Upper lobe of left lung (tissue), 6 donors: Measurements from ENCODE around the gene PLCB1. TPM values are rescaled to one million over a fixed set of nuclear protein-coding genes. Genes with fewer than 3 reads are reported as not detected.
A peak's percentile ranks its signal among the peaks of the same experiment; 100 is the strongest.

ENCODE experiments used
- ATAC-seq, 2 donors: fragments of 200-7000 bp; cut with Tn5 transposase; one replicate each; pipeline ENCODE4 v1.9.1; 2022; ENCODE audit warnings: mild to moderate bottlenecking in 2 of 2, moderate library complexity in 2 of 2; ENCODE audit not compliant: low FRiP score in 2 of 2
- DNase-seq, 2 donors: peaks; one replicate each; pipeline ENCODE4 v3.0.0-alpha.2; 2019 to 2020
- H3K27ac ChIP-seq, 4 donors: fragments of 200-600 bp; sonication (generic); one replicate each; pipeline ENCODE4 v1.5.1; 2016 to 2019
- H3K27me3 ChIP-seq, 4 donors: fragments of 200-600 bp; sonication (generic); one replicate each; pipeline ENCODE4 v1.5.1; 2017 to 2019
- H3K36me3 ChIP-seq, 4 donors: fragments of 200-600 bp; sonication (generic); one replicate each; pipeline ENCODE4 v1.5.1; 2016 to 2019
- H3K4me1 ChIP-seq, 4 donors: fragments of 200-600 bp; sonication (generic); one replicate each; pipeline ENCODE4 v1.5.1; 2018 to 2019
- H3K4me3 ChIP-seq, 4 donors: fragments of 200-600 bp; sonication (generic); one replicate each; pipeline ENCODE4 v1.5.1; 2017 to 2019; ENCODE audit warnings: mild to moderate bottlenecking in 2 of 4, moderate library complexity in 1 of 4
- H3K9me3 ChIP-seq, 4 donors: fragments of 200-600 bp; sonication (generic); one replicate each; pipeline ENCODE4 v1.5.1; 2018 to 2019
- EP300 ChIP-seq, 4 donors: sonication (generic); formaldehyde crosslinking; IDR thresholded peaks; one replicate each; pipeline ENCODE4 v1.5.1; 2017; ENCODE audit warnings: antibody characterized with exemption in 4 of 4, control low read depth in 2 of 4
- POLR2A ChIP-seq, 4 donors: fragments of 450-650 bp; IDR thresholded peaks; one replicate each; pipeline ENCODE4 v1.5.1; 2016 to 2017; ENCODE audit warnings: antibody characterized with exemption in 4 of 4, mild to moderate bottlenecking in 2 of 4
- POLR2AphosphoS5 ChIP-seq, 2 donors: sonication (generic); formaldehyde crosslinking; IDR thresholded peaks; one replicate each; pipeline ENCODE4 v1.5.1; 2017; ENCODE audit warnings: antibody characterized with exemption in 2 of 2
- WGBS, 2 donors: methylation state at CpG; one replicate each; pipeline ENCODE4 v1.1.5; 2017 to 2018; 5-methylcytosine and 5-hydroxymethylcytosine counted together
- total RNA-seq, 6 donors: library from RNA; depleted of rRNA in 4 of 6; stranded (reverse); fragments of >200 nt in 4 of 6; gene quantifications; one replicate each; pipeline versions ENCODE4 v1.1.0 to v1.2.1, GENCODE V29; 2016 to 2021
- TF ChIP-seq, protein P1 (sequence below), 6 experiments: fragments of 450-650 bp in 4 of 6; fragments of 200-600 bp in 2 of 6; sonication (generic) in 2 of 6; IDR thresholded peaks; one replicate each; pipeline ENCODE4 v1.5.1; 2016 to 2019; ENCODE audit warnings: antibody characterized with exemption in 6 of 6
- donor health status: DM: no; HTN: no; CAD: no; lungs with moderate emphysema.
- donor health status: DM: no; HTN: yes; CAD: no; lungs with severe emphysema.

The PLCB1 gene
- total RNA-seq, 6 donors from 2014 or later = 4.8 to 26.2 (median 10.7) TPM

DNA sequence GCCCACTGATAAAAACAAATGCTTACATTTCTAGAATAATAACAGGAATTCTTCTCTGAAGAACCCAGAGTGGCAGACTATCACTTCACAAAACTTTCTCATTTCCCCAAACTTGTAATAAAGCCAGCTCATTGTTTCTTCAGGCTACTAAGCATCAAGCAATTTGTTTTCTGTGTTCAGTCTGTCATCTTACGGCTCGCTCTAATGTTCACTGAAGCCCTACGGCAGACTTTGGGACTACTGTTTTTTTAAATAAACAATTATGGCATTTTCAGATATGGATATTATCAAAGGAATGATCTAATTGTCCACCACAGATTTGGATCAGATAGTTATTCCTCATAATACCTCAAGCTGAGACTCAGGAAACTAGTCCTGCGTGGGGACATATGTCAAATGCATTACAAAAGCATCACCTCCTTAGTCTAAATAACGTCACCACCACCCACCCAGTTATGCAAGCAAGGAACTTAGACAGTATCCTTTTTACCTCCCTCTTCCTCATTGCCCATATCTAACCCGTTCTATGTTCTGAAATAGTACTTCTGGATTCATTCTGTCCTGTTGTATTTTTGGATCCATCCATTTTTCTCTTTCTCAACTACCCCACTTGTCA lies 415.1 kb downstream of the PLCB1 start:
- no peak for DNase-seq
- Histone ChIP-seq H3K4me1 (no peaks in the 10 kb centered on the region), H3K27me3 (no peaks in the 10 kb centered on the region), H3K36me3 (no peaks in the 10 kb centered on the region), H3K4me3 (no peak overlapping the region), H3K27ac (no peak overlapping the region), H3K9me3 (no peaks in the 10 kb centered on the region)
- peak in 1 of 2 donors; percentile 41 for ATAC-seq
- 51 to 68% methylated on average over 6 of the region's 6 CpGs for WGBS, 2 donors
- TF ChIP-seq POLR2A (IDR thresholded peaks at IDR 0.05) (no peak), POLR2AphosphoS5 (IDR thresholded peaks at IDR 0.05) (no peak), EP300 (IDR thresholded peaks at IDR 0.05) (no peak)
- TF ChIP-seq, protein P1, sequence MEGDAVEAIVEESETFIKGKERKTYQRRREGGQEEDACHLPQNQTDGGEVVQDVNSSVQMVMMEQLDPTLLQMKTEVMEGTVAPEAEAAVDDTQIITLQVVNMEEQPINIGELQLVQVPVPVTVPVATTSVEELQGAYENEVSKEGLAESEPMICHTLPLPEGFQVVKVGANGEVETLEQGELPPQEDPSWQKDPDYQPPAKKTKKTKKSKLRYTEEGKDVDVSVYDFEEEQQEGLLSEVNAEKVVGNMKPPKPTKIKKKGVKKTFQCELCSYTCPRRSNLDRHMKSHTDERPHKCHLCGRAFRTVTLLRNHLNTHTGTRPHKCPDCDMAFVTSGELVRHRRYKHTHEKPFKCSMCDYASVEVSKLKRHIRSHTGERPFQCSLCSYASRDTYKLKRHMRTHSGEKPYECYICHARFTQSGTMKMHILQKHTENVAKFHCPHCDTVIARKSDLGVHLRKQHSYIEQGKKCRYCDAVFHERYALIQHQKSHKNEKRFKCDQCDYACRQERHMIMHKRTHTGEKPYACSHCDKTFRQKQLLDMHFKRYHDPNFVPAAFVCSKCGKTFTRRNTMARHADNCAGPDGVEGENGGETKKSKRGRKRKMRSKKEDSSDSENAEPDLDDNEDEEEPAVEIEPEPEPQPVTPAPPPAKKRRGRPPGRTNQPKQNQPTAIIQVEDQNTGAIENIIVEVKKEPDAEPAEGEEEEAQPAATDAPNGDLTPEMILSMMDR (IDR thresholded peaks at IDR 0.05) = no peak

DNA sequence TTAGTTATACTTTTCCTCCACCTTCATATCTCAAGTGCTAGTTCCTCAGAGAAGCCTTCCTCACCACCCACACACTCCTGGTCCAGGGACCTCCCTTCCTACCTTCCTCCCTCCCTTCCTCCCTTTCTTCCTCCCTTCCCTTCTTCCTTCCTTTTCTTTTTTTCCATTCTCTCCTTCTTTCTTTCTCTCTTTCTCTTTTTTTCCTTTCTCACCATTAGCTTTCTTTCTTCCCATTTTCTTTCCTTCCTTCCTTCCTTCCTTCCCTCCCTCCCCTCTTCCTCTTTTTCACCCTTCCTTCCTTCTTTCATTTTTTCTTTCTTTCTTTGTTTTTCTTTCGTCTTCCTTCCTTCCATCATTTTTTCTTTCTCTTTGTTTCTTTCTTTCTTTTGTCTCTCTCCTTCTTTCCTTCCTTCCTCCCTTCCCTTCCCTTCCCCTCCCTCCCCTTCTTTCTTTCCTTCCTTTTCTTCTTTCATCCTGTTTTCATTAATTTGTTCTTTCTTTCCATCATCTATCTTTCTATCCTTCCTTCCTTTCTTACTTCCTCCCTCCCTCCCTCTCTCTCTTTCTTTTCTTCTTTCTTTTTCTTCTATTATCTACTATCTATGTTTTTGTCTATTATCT lies 416.0 kb downstream of the PLCB1 start:
- Histone ChIP-seq H3K4me3 (no peak overlapping the region), H3K9me3 (no peaks in the 10 kb centered on the region), H3K27ac (no peak overlapping the region), H3K36me3 (no peaks in the 10 kb centered on the region), H3K4me1 (no peaks in the 10 kb centered on the region), H3K27me3 (no peaks in the 10 kb centered on the region)
- ATAC-seq (no peak), DNase-seq (no peak)
- TF ChIP-seq POLR2AphosphoS5 (IDR thresholded peaks at IDR 0.05) (no peak), EP300 (IDR thresholded peaks at IDR 0.05) (no peak), POLR2A (IDR thresholded peaks at IDR 0.05) (no peak)
- TF ChIP-seq, protein P1 (IDR thresholded peaks at IDR 0.05) = no peak
- 75 to 91% methylated on average over 1 of the region's 1 CpG for WGBS, 2 donors

DNA sequence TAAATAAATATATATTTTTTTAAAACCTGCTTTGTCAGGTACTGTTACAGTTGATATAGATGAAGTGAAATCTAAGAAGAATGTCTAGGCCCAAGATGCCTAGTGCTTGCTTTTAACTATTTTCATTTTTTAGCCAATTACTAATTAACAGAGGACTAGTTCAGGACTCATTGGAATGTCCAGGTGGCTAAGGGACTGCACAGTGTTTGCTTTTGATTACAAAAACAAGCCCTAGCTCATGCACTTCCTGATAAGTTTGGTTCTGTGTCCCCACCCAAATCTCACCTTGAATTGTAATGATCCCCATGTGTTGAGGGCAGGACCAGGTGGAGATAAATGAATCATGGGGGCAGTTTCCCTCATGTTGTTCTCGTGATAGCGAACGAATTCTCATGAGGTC lies 417.1 kb downstream of the PLCB1 start:
- no peaks in the 10 kb centered on the region for H3K27me3 ChIP-seq
- H3K4me3 ChIP-seq = no peak overlapping the region
- no peaks in the 10 kb centered on the region for H3K4me1 ChIP-seq
- no peaks in the 10 kb centered on the region for H3K9me3 ChIP-seq
- no peak for ATAC-seq
- DNase-seq = no peak
- WGBS, 2 donors = 90 to 98% methylated on average over 3 of the region's 3 CpGs
- H3K27ac ChIP-seq = no peak overlapping the region
- H3K36me3 ChIP-seq = no peaks in the 10 kb centered on the region
- TF ChIP-seq POLR2AphosphoS5 (IDR thresholded peaks at IDR 0.05) = no peak
- TF ChIP-seq EP300 (IDR thresholded peaks at IDR 0.05) = no peak
- TF ChIP-seq, protein P1 (IDR thresholded peaks at IDR 0.05) = no peak
- no peak for TF ChIP-seq POLR2A (IDR thresholded peaks at IDR 0.05)

DNA sequence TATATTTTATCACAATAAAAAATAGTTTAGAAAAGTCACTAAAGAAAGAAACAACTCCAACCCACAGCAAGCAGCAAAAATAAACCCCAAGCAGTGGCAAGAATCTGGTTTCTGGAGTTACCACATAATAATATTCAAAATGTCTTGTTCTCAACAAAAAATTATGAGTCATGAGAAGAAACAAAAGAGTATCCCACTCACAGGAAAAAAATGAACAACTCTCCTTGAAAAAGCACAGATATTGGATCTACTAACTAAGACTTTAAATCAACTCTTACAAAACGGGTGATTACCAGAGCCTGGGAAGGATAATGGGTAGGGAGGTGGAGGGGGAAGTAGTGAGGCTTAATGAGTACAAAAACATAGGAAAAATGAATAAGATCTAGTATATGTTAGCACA lies 425.6 kb downstream of the PLCB1 start:
- DNase-seq = no peak
- TF ChIP-seq, protein P1 (IDR thresholded peaks at IDR 0.05) = no peak
- TF ChIP-seq POLR2AphosphoS5 (IDR thresholded peaks at IDR 0.05) (no peak), POLR2A (IDR thresholded peaks at IDR 0.05) (no peak), EP300 (IDR thresholded peaks at IDR 0.05) (no peak)
- ATAC-seq = no peak
- Histone ChIP-seq H3K36me3 (no peaks in the 10 kb centered on the region), H3K27ac (no peak overlapping the region), H3K9me3 (peaks cover 0 to 10% (median 3%) of the 10 kb centered on the region in 4 donors), H3K4me3 (no peak overlapping the region), H3K4me1 (no peaks in the 10 kb centered on the region), H3K27me3 (no peaks in the 10 kb centered on the region)
- 87 to 88% methylated on average over 1 of the region's 1 CpG for WGBS, 2 donors

DNA sequence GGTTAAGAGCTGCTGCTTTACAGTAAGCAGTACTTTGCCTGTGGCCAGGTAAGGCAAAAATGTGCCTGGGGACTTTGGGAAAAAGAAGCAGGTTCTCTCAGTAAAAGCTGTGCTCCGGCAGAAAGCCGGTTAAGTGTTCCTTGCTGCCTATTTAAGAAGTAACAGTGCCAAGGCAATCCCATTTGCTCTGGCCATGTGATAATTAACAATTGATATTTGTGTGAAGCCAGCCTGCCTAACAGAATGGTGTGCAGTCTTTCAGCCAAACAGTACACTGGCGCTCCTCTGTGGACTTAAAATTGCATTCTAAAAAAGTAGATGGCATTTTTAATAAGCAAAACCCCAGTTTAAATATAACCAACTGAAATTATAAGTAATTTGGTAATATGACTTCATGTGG lies 430.3 kb downstream of the PLCB1 start:
- no peak for DNase-seq
- 96% methylated on average over 3 of the region's 3 CpGs for WGBS, 2 donors
- TF ChIP-seq POLR2A (IDR thresholded peaks at IDR 0.05) (no peak), EP300 (IDR thresholded peaks at IDR 0.05) (no peak), POLR2AphosphoS5 (IDR thresholded peaks at IDR 0.05) (no peak)
- TF ChIP-seq, protein P1 (IDR thresholded peaks at IDR 0.05) = no peak

More for the DNA sequence above, 430.3 kb downstream of the PLCB1 start:
- no peak overlapping the region for H3K27ac ChIP-seq
- peaks cover 0 to 6% (median 0%) of the 10 kb centered on the region in 4 donors for H3K9me3 ChIP-seq
- H3K4me3 ChIP-seq = no peak overlapping the region
- H3K4me1 ChIP-seq = no peaks in the 10 kb centered on the region
- no peak for ATAC-seq
- H3K27me3 ChIP-seq = no peaks in the 10 kb centered on the region
- no peaks in the 10 kb centered on the region for H3K36me3 ChIP-seq
